ENCODE data around the gene PLPPR5.

GRCh38 chr1:98903261-98903660, 101.4 kb downstream of the PLPPR5 start:
- TF ChIP-seq CTCF (IDR thresholded peaks at IDR 0.05): no peak
- TF ChIP-seq POLR2A (IDR thresholded peaks at IDR 0.05): no peak

Data from gastroesophageal sphincter (tissue), 3 donors.